SK-N-SH (cell line): ENCODE data around the gene CPEB4. TPM values are rescaled to one million over a fixed set of nuclear protein-coding genes. Genes with fewer than 3 reads are reported as not detected.

Experiments
- CTCF ChIA-PET: fragments of 300-600, 350-600 bp; formaldehyde crosslinking; extraction: SDS; loops from one replicate; lab custom pipeline; 2021; lab: Yijun Ruan, JAX
- POLR2A ChIA-PET: fragments of 350-600 bp; sonication (Branson Sonifier 250); formaldehyde crosslinking; extraction: SDS; loops from one replicate; lab custom pipeline; 2020; ENCODE audit warnings: antibody characterized with exemption, inconsistent platforms; lab: Yijun Ruan, JAX
- DNase-seq: peaks from one replicate; pipeline ENCODE4 v3.0.0; 2012
- H2AFZ ChIP-seq: fragments of 200-600 bp; sonication (generic); 2 replicates; pipeline ENCODE4 v1.8.1; 2016; ENCODE audit warnings: antibody characterized with exemption, mild to moderate bottlenecking, low read depth
- H3F3A ChIP-seq: fragments of 200-600 bp; sonication (generic); replicated peaks from 2 replicates; pipeline ENCODE3; 2016; ENCODE audit warnings: antibody characterized with exemption, mild to moderate bottlenecking; ENCODE audit not compliant: insufficient read depth
- H3K27ac ChIP-seq, 2 experiments: fragments of 200-500 bp in 1 of 2; fragments of 200-600 bp in 1 of 2; sonication (Bioruptor generic) in 1 of 2; sonication (generic), shearing (Covaris generic) in 1 of 2; 2 replicates each; pipeline versions ENCODE4 v1.5.1 to v1.6.1; 2014 to 2016; ENCODE audit warnings: low read depth in 2 of 2, inconsistent platforms in 1 of 2, low read length in 1 of 2, mild to moderate bottlenecking in 1 of 2, mixed read lengths in 1 of 2
- H3K27me3 ChIP-seq: fragments of 200-600 bp; sonication (generic), shearing (Covaris generic); 2 replicates; pipeline ENCODE4 v1.6.1; 2016; ENCODE audit warnings: mixed run types; ENCODE audit not compliant: insufficient read depth
- H3K36me3 ChIP-seq, 2 experiments: fragments of 200-500 bp in 1 of 2; fragments of 200-600 bp in 1 of 2; sonication (Bioruptor generic) in 1 of 2; sonication (generic) in 1 of 2; replicated peaks in 1 of 2; 2 replicates each; pipeline versions ENCODE3 to v1.5.1; 2014 to 2016; ENCODE audit warnings: low read length in 1 of 2, mild to moderate bottlenecking in 1 of 2; ENCODE audit not compliant: insufficient read depth in 2 of 2, control insufficient read depth in 1 of 2
- H3K4me1 ChIP-seq, 2 experiments: fragments of 200-500 bp in 1 of 2; fragments of 200-600 bp in 1 of 2; sonication (Bioruptor generic) in 1 of 2; sonication (generic), shearing (Covaris generic) in 1 of 2; 2 replicates each; pipeline versions ENCODE4 v1.5.1 to v1.6.1; 2014 to 2016; ENCODE audit warnings: low read depth in 1 of 2, low read length in 1 of 2, mixed run types in 1 of 2; ENCODE audit not compliant: insufficient read depth in 2 of 2, control insufficient read depth in 1 of 2
- H3K4me2 ChIP-seq: fragments of 200-600 bp; sonication (generic), shearing (Covaris generic); 2 replicates; pipeline ENCODE4 v1.6.1; 2017; ENCODE audit warnings: mixed run types
- H3K4me3 ChIP-seq, 2 experiments: fragments of 200-500 bp in 1 of 2; fragments of 200-600 bp in 1 of 2; sonication (Bioruptor generic) in 1 of 2; sonication (generic), shearing (Covaris generic) in 1 of 2; 2 replicates each; pipeline versions ENCODE4 v1.5.1 to v1.8.1; 2014 to 2016; ENCODE audit warnings: low read depth in 2 of 2, inconsistent platforms in 1 of 2, low read length in 1 of 2, mild to moderate bottlenecking in 1 of 2, mixed read lengths in 1 of 2, moderate library complexity in 1 of 2
- H3K79me2 ChIP-seq: fragments of 200-600 bp; sonication (generic); 2 replicates; pipeline ENCODE4 v1.8.1; 2017; ENCODE audit warnings: mild to moderate bottlenecking; ENCODE audit not compliant: insufficient read depth
- H3K9ac ChIP-seq: fragments of 200-600 bp; sonication (generic); 2 replicates; pipeline ENCODE4 v1.6.1; 2017; ENCODE audit warnings: mixed run types
- H3K9me2 ChIP-seq: fragments of 200-600 bp; sonication (generic); 2 replicates; pipeline ENCODE4 v1.6.1; 2017; ENCODE audit warnings: mixed run types
- H3K9me3 ChIP-seq: fragments of 200-600 bp; sonication (generic); 2 replicates; pipeline ENCODE4 v1.6.1; 2017; ENCODE audit warnings: mixed run types, mild to moderate bottlenecking, moderate library complexity
- H4K20me1 ChIP-seq: fragments of 200-600 bp; sonication (generic); 2 replicates; pipeline ENCODE4 v1.6.1; 2017; ENCODE audit warnings: mild to moderate bottlenecking, mixed run types; ENCODE audit not compliant: insufficient read depth
- ELF1 ChIP-seq: IDR thresholded peaks from 2 replicates; pipeline ENCODE4 v1.4.0; 2012
- FOXJ3 ChIP-seq: sonication (generic); formaldehyde crosslinking; IDR thresholded peaks from 2 replicates; pipeline ENCODE4 v1.5.1; 2020; ENCODE audit warnings: mild to moderate bottlenecking, missing genetic modification reagents
- GATA2 ChIP-seq: sonication (generic); formaldehyde crosslinking; IDR thresholded peaks from 2 replicates; pipeline ENCODE4 v1.5.0; 2020; ENCODE audit warnings: mild to moderate bottlenecking, missing genetic modification reagents
- IRF3 ChIP-seq: fragments of 150-350 bp; IDR thresholded peaks from 2 replicates; pipeline ENCODE4 v1.6.1; 2016; ENCODE audit warnings: mild to moderate bottlenecking, low read depth, low read length
- JUND ChIP-seq: IDR thresholded peaks from 2 replicates; pipeline ENCODE4 v1.4.0; 2012
- MAX ChIP-seq: IDR thresholded peaks from 2 replicates; pipeline ENCODE4 v1.4.0; 2012; ENCODE audit warnings: low read depth
- MEF2A ChIP-seq: IDR thresholded peaks from 2 replicates; pipeline ENCODE4 v1.4.0; 2012; ENCODE audit warnings: low read depth, borderline replicate concordance
- NFIC ChIP-seq: IDR thresholded peaks from 2 replicates; pipeline ENCODE4 v1.4.0; 2012; ENCODE audit warnings: borderline replicate concordance
- POLR2AphosphoS5 ChIP-seq: IDR thresholded peaks from 2 replicates; pipeline ENCODE4 v1.6.1; 2012; ENCODE audit warnings: low read depth, low read length
- RFX5 ChIP-seq: IDR thresholded peaks from 2 replicates; pipeline ENCODE4 v1.6.1; 2012; ENCODE audit warnings: mild to moderate bottlenecking, improper control_type of control experiment, low read length
- RXRA ChIP-seq: IDR thresholded peaks from 2 replicates; pipeline ENCODE4 v1.4.0; 2012; ENCODE audit warnings: low read depth, mild to moderate bottlenecking, borderline replicate concordance
- SIN3A ChIP-seq: IDR thresholded peaks from 2 replicates; pipeline ENCODE4 v1.6.1; 2012; ENCODE audit warnings: low read depth, mild to moderate bottlenecking, low read length, moderate library complexity, borderline replicate concordance
- SMC3 ChIP-seq: IDR thresholded peaks from 2 replicates; pipeline ENCODE4 v1.6.1; 2012; ENCODE audit warnings: low read depth, low read length, improper control_type of control experiment
- TAF1 ChIP-seq: IDR thresholded peaks from 2 replicates; pipeline ENCODE4 v1.6.1; 2012; ENCODE audit warnings: low read depth, mild to moderate bottlenecking, low read length, moderate library complexity, borderline replicate concordance
- TEAD4 ChIP-seq: IDR thresholded peaks from 2 replicates; pipeline ENCODE4 v1.4.0; 2012; ENCODE audit warnings: mild to moderate bottlenecking, borderline replicate concordance; ENCODE audit not compliant: insufficient read depth
- USF1 ChIP-seq: IDR thresholded peaks from 2 replicates; pipeline ENCODE4 v1.4.0; 2012; ENCODE audit warnings: low read depth, borderline replicate concordance
- USF2 ChIP-seq: fragments of 150-350 bp; IDR thresholded peaks from 2 replicates; pipeline ENCODE4 v1.6.1; 2017; ENCODE audit warnings: antibody characterized with exemption, low read length, low read depth, borderline replicate concordance
- YY1 ChIP-seq: IDR thresholded peaks from 2 replicates; pipeline ENCODE4 v1.4.0; 2012; ENCODE audit warnings: low read depth, mild to moderate bottlenecking
- ZBTB33 ChIP-seq: IDR thresholded peaks from 2 replicates; pipeline ENCODE4 v1.4.0; 2012; ENCODE audit warnings: low read depth, borderline replicate concordance
- WGBS: methylation state at CpG from one replicate; pipeline ENCODE4 v1.1.6; 2017; ENCODE audit warnings: low lambda C conversion rate; 5-methylcytosine and 5-hydroxymethylcytosine counted together
- polyA plus RNA-seq, 3 experiments: library from polyadenylated mRNA; depleted of rRNA; stranded (reverse); fragments of >200 nt; gene quantifications; 2 replicates each; pipeline ENCODE4 v1.2.3, GENCODE V29; 2012

The CPEB4 gene
- polyA plus RNA-seq, 1 of the 3 experiments (the other 2 are of a cell fraction) = 6.8 TPM

- CTCF ChIA-PET = interaction anchor here (0.7 to 1.3 kb wide), 2 partner anchors 26 to 63 kb away, joined by 3 read pairs; no protein-coding TSS in a partner anchor
- DNase-seq = no peak
- peaks cover 55% of the 10 kb centered on the region for H3K79me2 ChIP-seq
- H3K4me3 ChIP-seq = no peak overlapping the region
- H2AFZ ChIP-seq = no peak overlapping the region
- H3K9me3 ChIP-seq = no peaks in the 10 kb centered on the region
- 86% methylated on average over 3 of the region's 3 CpGs for WGBS
- 0 out of 2 replicates have a peak, but pooled peaks cover 7% of the 10 kb centered on the region for H4K20me1 ChIP-seq
- H3K27ac ChIP-seq = no peak overlapping the region
- TF ChIP-seq ELF1 (no peak), SMC3 (no peak), NFIC (no peak), TAF1 (no peak), MAX (no peak), USF1 (no peak), JUND (no peak), FOXJ3 (CRISPR knock-in tag) (no peak), GATA2 (CRISPR knock-in tag) (no peak), SIN3A (no peak), ZBTB33 (no peak), POLR2AphosphoS5 (no peak), MEF2A (no peak), RXRA (no peak), YY1 (no peak), TEAD4 (no peak), USF2 (no peak), IRF3 (no peak), RFX5 (no peak)
- H3F3A ChIP-seq = peaks cover 7% of the 10 kb centered on the region
- peaks cover 10 to 20% of the 10 kb centered on the region in 2 experiments for H3K36me3 ChIP-seq
- H3K9me2 ChIP-seq = no peaks in the 10 kb centered on the region
- H3K4me2 ChIP-seq = no peak overlapping the region
- no peaks in the 10 kb centered on the region for H3K27me3 ChIP-seq
- no peak overlapping the region for H3K9ac ChIP-seq
- POLR2A ChIA-PET = interaction anchor here (1.3 kb wide), 1 partner anchor 54 kb away, joined by 3 read pairs; no protein-coding TSS in a partner anchor
- peaks cover 0 to 11% of the 10 kb centered on the region in 2 experiments; a peak in 2 of 4 replicates for H3K4me1 ChIP-seq
These were observed 22.1 kb downstream of the CPEB4 start for GRCh38 chr5:173910215-173910614.
